Measurements from ENCODE around the gene ARL5A.
"Not testable (repeated sequence)": the region's sequence is repeated elsewhere in the genome, so short reads cannot be mapped to it uniquely, and the experiment has no call there.

ARL5A gene

GRCh38 chr2:151794422-151794821, 33.8 kb downstream of the ARL5A start:
- not testable (repeated sequence) for DNase-seq

- no peak for DNase-seq
Measured at GRCh38 chr2:151793123-151793522, 35.1 kb downstream of the ARL5A start.

- DNase-seq, result no peak
Measured at GRCh38 chr2:151792589-151792988, 35.6 kb downstream of the ARL5A start.

- DNase-seq, result no peak
Measured at GRCh38 chr2:151791545-151791944, 36.7 kb downstream of the ARL5A start.

- DNase-seq, result no peak
Measured at GRCh38 chr2:151790689-151791088, 37.5 kb downstream of the ARL5A start.

GRCh38 chr2:151789055-151789834, 39.0 kb downstream of the ARL5A start:
- DNase-seq, result no peak

- DNase-seq, result no peak
Measured at GRCh38 chr2:151786483-151786882, 41.7 kb downstream of the ARL5A start.

GRCh38 chr2:151786077-151786476, 42.1 kb downstream of the ARL5A start:
- no peak for DNase-seq

- no peak for DNase-seq
Measured at GRCh38 chr2:151783133-151783520, 45.1 kb downstream of the ARL5A start.

GRCh38 chr2:151782378-151783132, 45.7 kb downstream of the ARL5A start:
- DNase-seq, result no peak

GRCh38 chr2:151781642-151782041, 46.6 kb downstream of the ARL5A start:
- no peak for DNase-seq

GRCh38 chr2:151780938-151781337, 47.3 kb downstream of the ARL5A start:
- no peak for DNase-seq

- DNase-seq, result no peak
Measured at GRCh38 chr2:151777935-151778334, 50.3 kb downstream of the ARL5A start.

- no peak for DNase-seq
Measured at GRCh38 chr2:151777487-151777886, 50.7 kb downstream of the ARL5A start.

GRCh38 chr2:151776367-151776766, 51.9 kb downstream of the ARL5A start:
- no peak for DNase-seq

GRCh38 chr2:151775057-151775740, 53.0 kb downstream of the ARL5A start:
- no peak for DNase-seq

- DNase-seq, result no peak
Measured at GRCh38 chr2:151774506-151774905, 53.7 kb downstream of the ARL5A start.

GRCh38 chr2:151771599-151772358, 56.4 kb downstream of the ARL5A start:
- DNase-seq, result no peak

GRCh38 chr2:151770995-151771394, 57.2 kb downstream of the ARL5A start:
- no peak for DNase-seq

- no peak for DNase-seq
Measured at GRCh38 chr2:151769606-151770005, 58.6 kb downstream of the ARL5A start.

GRCh38 chr2:151767536-151767935, 60.7 kb downstream of the ARL5A start:
- DNase-seq, result no peak

- peak in 1 of 2 donors; percentile 10 for DNase-seq
Measured at GRCh38 chr2:151766437-151767153, 61.6 kb downstream of the ARL5A start.
